GM10266 (cell line): ENCODE results near the gene LYVE1.
A peak's percentile ranks its signal among the peaks of the same experiment; 100 is the strongest.

ENCODE experiments used
- DNase-seq: peaks from one replicate; pipeline ENCODE4 v3.0.0; 2012; ENCODE audit errors: extremely low spot score
- CTCF ChIP-seq: IDR thresholded peaks from 2 replicates; pipeline ENCODE4 v1.5.1; 2012; ENCODE audit warnings: mild to moderate bottlenecking, low read depth; ENCODE audit not compliant: control insufficient read depth, insufficient read depth; ENCODE audit errors: missing control alignments

Gene LYVE1

GRCh38 chr11:10572533-10572932, 4.1 kb upstream of the LYVE1 start:
- TF ChIP-seq CTCF: no peak
- no peak for DNase-seq

GRCh38 chr11:10567446-10567845, 1.0 kb downstream of the LYVE1 start:
- DNase-seq: no peak

GRCh38 chr11:10566257-10566957, 2.1 kb downstream of the LYVE1 start:
- TF ChIP-seq CTCF: no peak
- DNase-seq: no peak

More at GRCh38 chr11:10567446-10567845, 1.0 kb downstream of the LYVE1 start:
- TF ChIP-seq CTCF: no peak

GRCh38 chr11:10565493-10565892, 3.0 kb downstream of the LYVE1 start:
- DNase-seq: no peak
- no peak for TF ChIP-seq CTCF

- DNase-seq: no peak
- peak; percentile 18 for TF ChIP-seq CTCF
These were observed 3.7 kb downstream of the LYVE1 start for GRCh38 chr11:10564696-10565318.

- TF ChIP-seq CTCF: no peak
These were observed 4.4 kb downstream of the LYVE1 start for GRCh38 chr11:10564030-10564429.

GRCh38 chr11:10561947-10562346, 6.5 kb downstream of the LYVE1 start:
- TF ChIP-seq CTCF: no peak
- no peak for DNase-seq

More at GRCh38 chr11:10564030-10564429, 4.4 kb downstream of the LYVE1 start:
- no peak for DNase-seq
